ENCODE data around the gene FOXS1. TPM values are rescaled to one million over a fixed set of nuclear protein-coding genes. Genes with fewer than 3 reads are reported as not detected.

The FOXS1 gene
- total and polyA plus RNA-seq, 12 donors: 1.4 to 7.5 (median 2.9) TPM

DNA sequence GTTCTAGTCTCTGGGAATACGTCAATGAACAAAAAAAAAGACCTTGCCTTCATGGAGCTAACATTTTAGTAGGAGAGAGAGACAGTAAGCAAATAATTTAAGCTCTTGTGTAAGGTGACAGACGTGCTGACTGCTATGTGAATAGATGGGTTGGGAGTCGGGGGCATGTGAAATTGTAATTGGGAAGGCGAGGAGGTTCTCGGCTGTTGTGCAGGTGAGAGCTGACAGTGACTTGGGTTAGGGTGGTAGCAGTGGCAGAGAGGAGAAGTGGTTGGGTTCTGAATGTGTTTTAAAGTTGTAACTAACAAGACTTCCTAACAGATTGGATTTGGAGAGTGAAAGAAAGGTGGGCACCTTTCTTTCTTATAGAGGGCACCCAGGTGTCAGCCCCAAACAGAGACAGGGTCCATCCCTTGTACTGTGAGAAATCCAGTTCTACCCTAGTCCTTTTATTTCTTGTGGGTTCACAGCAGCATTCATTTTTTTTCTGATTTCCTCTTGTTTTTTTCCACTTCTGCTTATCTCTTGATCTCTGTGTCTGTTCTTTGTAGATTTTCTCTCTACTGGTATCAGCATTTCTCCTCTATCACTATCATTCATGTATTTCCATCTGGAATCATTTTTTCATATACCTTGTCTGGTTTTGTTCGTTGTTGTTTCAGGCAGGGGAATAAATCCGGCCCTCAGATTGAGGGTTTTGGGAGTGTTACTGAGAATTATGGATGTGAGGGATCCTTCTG lies 41.7 kb downstream of the FOXS1 start:
- TF ChIP-seq, protein P1, sequence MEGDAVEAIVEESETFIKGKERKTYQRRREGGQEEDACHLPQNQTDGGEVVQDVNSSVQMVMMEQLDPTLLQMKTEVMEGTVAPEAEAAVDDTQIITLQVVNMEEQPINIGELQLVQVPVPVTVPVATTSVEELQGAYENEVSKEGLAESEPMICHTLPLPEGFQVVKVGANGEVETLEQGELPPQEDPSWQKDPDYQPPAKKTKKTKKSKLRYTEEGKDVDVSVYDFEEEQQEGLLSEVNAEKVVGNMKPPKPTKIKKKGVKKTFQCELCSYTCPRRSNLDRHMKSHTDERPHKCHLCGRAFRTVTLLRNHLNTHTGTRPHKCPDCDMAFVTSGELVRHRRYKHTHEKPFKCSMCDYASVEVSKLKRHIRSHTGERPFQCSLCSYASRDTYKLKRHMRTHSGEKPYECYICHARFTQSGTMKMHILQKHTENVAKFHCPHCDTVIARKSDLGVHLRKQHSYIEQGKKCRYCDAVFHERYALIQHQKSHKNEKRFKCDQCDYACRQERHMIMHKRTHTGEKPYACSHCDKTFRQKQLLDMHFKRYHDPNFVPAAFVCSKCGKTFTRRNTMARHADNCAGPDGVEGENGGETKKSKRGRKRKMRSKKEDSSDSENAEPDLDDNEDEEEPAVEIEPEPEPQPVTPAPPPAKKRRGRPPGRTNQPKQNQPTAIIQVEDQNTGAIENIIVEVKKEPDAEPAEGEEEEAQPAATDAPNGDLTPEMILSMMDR (IDR thresholded peaks at IDR 0.05): no peak
- H3K27ac ChIP-seq: no peak overlapping the region
- ATAC-seq: no peak
- no peaks in the 10 kb centered on the region for H3K9me3 ChIP-seq
- H3K4me1 ChIP-seq: peaks cover 0 to 15% (median 0%) of the 10 kb centered on the region in 9 donors
- H3K36me3 ChIP-seq: peaks cover 0 to 46% (median 0%) of the 10 kb centered on the region in 9 donors
- WGBS, 2 donors: 94 to 97% methylated on average over 7 of the region's 7 CpGs
- no peak for DNase-seq
- intact Hi-C loops (cut with DNase I): no loop called here
- no peaks in the 10 kb centered on the region for H3K27me3 ChIP-seq
- H3K4me3 ChIP-seq: no peak overlapping the region

DNA sequence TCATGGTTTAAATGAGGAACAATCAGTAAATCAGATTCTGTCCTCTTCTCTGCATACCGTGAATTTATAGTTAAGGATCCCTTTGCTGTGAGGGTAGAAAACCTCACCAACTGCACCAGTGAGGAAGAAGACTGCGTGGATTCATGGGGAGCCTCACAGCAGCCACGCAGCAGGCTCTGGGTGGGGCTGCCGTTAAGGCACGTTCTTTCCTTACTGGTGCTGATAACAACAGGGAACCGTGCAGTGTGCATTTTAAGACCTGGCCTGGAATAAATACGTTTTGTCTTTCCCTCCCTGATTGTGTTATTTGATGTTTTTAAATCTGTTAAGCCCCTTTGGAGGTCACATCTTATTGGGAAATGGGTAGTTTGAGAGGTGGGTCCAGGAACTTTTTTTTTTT lies 43.9 kb downstream of the FOXS1 start:
- TF ChIP-seq, protein P1 (IDR thresholded peaks at IDR 0.05): no peak
- WGBS, 2 donors: 51 to 61% methylated on average over 7 of the region's 7 CpGs
- intact Hi-C loops (cut with DNase I): no loop called here
- Histone ChIP-seq H3K9me3 (no peaks in the 10 kb centered on the region), H3K4me1 (peaks cover 0 to 6% (median 0%) of the 10 kb centered on the region in 9 donors), H3K27me3 (no peaks in the 10 kb centered on the region), H3K4me3 (no peak overlapping the region), H3K36me3 (peaks cover 0 to 61% (median 0%) of the 10 kb centered on the region in 9 donors), H3K27ac (no peak overlapping the region)
- ATAC-seq (no peak), DNase-seq (no peak)

DNA sequence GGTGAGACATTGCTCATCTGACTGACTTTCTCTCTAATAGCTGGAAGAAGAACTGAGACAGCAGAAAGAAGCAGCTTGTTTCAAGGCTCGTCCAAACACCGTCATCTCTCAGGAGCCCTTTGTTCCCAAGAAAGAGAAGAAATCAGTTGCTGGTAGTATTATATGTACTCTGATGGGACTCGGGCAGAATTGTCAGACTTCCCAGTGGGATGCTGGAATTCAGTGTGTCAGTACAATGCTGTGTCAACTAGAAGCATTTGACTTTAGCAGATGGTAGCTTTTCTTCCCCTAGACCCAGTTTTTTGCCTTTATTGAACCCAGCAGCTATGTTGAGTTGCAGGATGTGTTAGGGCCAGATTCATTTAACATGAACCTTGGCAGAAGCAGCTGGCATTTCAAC lies 48.0 kb downstream of the FOXS1 start:
- no peak for DNase-seq
- H3K36me3 ChIP-seq: peaks cover 0 to 85% (median 0%) of the 10 kb centered on the region in 9 donors
- 83 to 94% methylated on average over 3 of the region's 3 CpGs for WGBS, 2 donors
- H3K27ac ChIP-seq: no peak overlapping the region
- H3K9me3 ChIP-seq: no peaks in the 10 kb centered on the region
- no peaks in the 10 kb centered on the region for H3K27me3 ChIP-seq
- H3K4me3 ChIP-seq: no peak overlapping the region
- H3K4me1 ChIP-seq: no peaks in the 10 kb centered on the region
- ATAC-seq: no peak
- intact Hi-C loops (cut with DNase I): no loop called here
- TF ChIP-seq, protein P1 (IDR thresholded peaks at IDR 0.05): no peak

Other genes starting within 250 kb of the FOXS1 start
- gene ID1, start 240.3 kb downstream of the FOXS1 start, total RNA-seq: 100 to 1,000 TPM in 7 of 10 donors, 10 to 100 TPM in 3; 42.8 to 204 (median 109) TPM
- 100 to 1,000 TPM; 230 to 551 TPM for gene ID1, start 240.3 kb downstream of the FOXS1 start, polyA plus RNA-seq
- gene COX4I2, start 207.7 kb downstream of the FOXS1 start, total RNA-seq: 10 to 100 TPM in 3 of 10 donors, 1 to 10 TPM in 7; 3.8 to 20.1 (median 7.5) TPM
- 100 to 1,000 TPM in 1 of 2 donors, 10 to 100 TPM in 1; 30.4 to 103 TPM for gene COX4I2, start 207.7 kb downstream of the FOXS1 start, polyA plus RNA-seq
- 10 to 100 TPM; 34.7 to 97.4 (median 45.9) TPM for gene BCL2L1, start 122.7 kb downstream of the FOXS1 start, total RNA-seq
- gene BCL2L1, start 122.7 kb downstream of the FOXS1 start, polyA plus RNA-seq: 100 to 1,000 TPM in 1 of 2 donors, 10 to 100 TPM in 1; 35.2 to 128 TPM
- gene TPX2, start 106.3 kb downstream of the FOXS1 start, total RNA-seq: 1 to 10 TPM in 4 of 10 donors, under 1 TPM in 6; 0.17 to 9.6 (median 0.85) TPM
- gene TPX2, start 106.3 kb downstream of the FOXS1 start, polyA plus RNA-seq: under 1 TPM; 0.29 to 0.72 TPM
- 1 to 10 TPM in 1 of 10 donors, under 1 TPM in 8, not detected in 1; 0.06 to 2.1 (median 0.28) TPM for gene MYLK2, start 26.2 kb downstream of the FOXS1 start, total RNA-seq
- gene MYLK2, start 26.2 kb downstream of the FOXS1 start, polyA plus RNA-seq: under 1 TPM in 1 of 2 donors, not detected in 1; 0.16 TPM
- 1 to 10 TPM; 1.7 to 7.2 (median 5.0) TPM for gene DUSP15, start 24.9 kb upstream of the FOXS1 start, total RNA-seq
- 1 to 10 TPM in 1 of 2 donors, under 1 TPM in 1; 0.90 to 6.0 TPM for gene DUSP15, start 24.9 kb upstream of the FOXS1 start, polyA plus RNA-seq
- gene TTLL9, start 25.0 kb upstream of the FOXS1 start, total RNA-seq: under 1 TPM in 1 of 10 donors, not detected in 9; 0.15 TPM
- under 1 TPM; 0.03 to 0.07 TPM for gene TTLL9, start 25.0 kb upstream of the FOXS1 start, polyA plus RNA-seq
- 10 to 100 TPM in 1 of 10 donors, 1 to 10 TPM in 9; 6.4 to 10.7 (median 7.5) TPM for gene PDRG1, start 106.4 kb upstream of the FOXS1 start, total RNA-seq
- 10 to 100 TPM in 1 of 2 donors, 1 to 10 TPM in 1; 7.3 to 12.8 TPM for gene PDRG1, start 106.4 kb upstream of the FOXS1 start, polyA plus RNA-seq
- not detected for gene XKR7, start 122.5 kb upstream of the FOXS1 start, total RNA-seq
- not detected for gene XKR7, start 122.5 kb upstream of the FOXS1 start, polyA plus RNA-seq
- gene CCM2L, start 164.8 kb upstream of the FOXS1 start, total RNA-seq: 10 to 100 TPM in 1 of 10 donors, 1 to 10 TPM in 9; 4.9 to 10.7 (median 7.4) TPM
- gene CCM2L, start 164.8 kb upstream of the FOXS1 start, polyA plus RNA-seq: 10 to 100 TPM; 12.9 to 26.8 TPM
- gene HCK, start 206.6 kb upstream of the FOXS1 start, total RNA-seq: 10 to 100 TPM in 1 of 10 donors, 1 to 10 TPM in 9; 1.6 to 22.9 (median 3.0) TPM
- gene HCK, start 206.6 kb upstream of the FOXS1 start, polyA plus RNA-seq: 1 to 10 TPM; 2.3 to 3.7 TPM